ENCODE data around the gene ITPRIP.

The ITPRIP gene

GRCh38 chr10:104293011-104293410 lies 45.3 kb downstream of the ITPRIP start:
- no peak for TF ChIP-seq ESRRG (CRISPR knock-in tag; IDR thresholded peaks at IDR 0.05)
- TF ChIP-seq ZNF8 (CRISPR knock-in tag; IDR thresholded peaks at IDR 0.05) = no peak
- TF ChIP-seq ARNTL (CRISPR knock-in tag; IDR thresholded peaks at IDR 0.05; ENCODE audit: borderline replicate concordance, low read depth) = no peak
- TF ChIP-seq POU6F1 (CRISPR knock-in tag; IDR thresholded peaks at IDR 0.05; ENCODE audit: borderline replicate concordance, low read depth) = no peak
- TF ChIP-seq RARB (CRISPR knock-in tag; IDR thresholded peaks at IDR 0.05) = no peak
- TF ChIP-seq SNAI2 (CRISPR knock-in tag; IDR thresholded peaks at IDR 0.05) = no peak
- TF ChIP-seq CSDC2 (CRISPR knock-in tag; IDR thresholded peaks at IDR 0.05) = no peak
- TF ChIP-seq GLIS3 (CRISPR knock-in tag; IDR thresholded peaks at IDR 0.05) = no peak
- TF ChIP-seq CSRNP3 (CRISPR knock-in tag; IDR thresholded peaks at IDR 0.05) = no peak
- no peak for TF ChIP-seq ZNF565 (CRISPR knock-in tag; conservative IDR thresholded peaks at IDR 0.05; ENCODE audit: low read depth)
- no peak for TF ChIP-seq CREB5 (CRISPR knock-in tag; IDR thresholded peaks at IDR 0.05; ENCODE audit: low read depth)
- TF ChIP-seq PATZ1 (CRISPR knock-in tag; IDR thresholded peaks at IDR 0.05; ENCODE audit: borderline replicate concordance) = no peak
- ATAC-seq = no peak

GRCh38 chr10:104291439-104291951 lies 46.8 kb downstream of the ITPRIP start:
- TF ChIP-seq SNAI2 (CRISPR knock-in tag; IDR thresholded peaks at IDR 0.05) (no peak), ZFP30 (CRISPR knock-in tag; IDR thresholded peaks at IDR 0.05) (no peak), RARB (CRISPR knock-in tag; IDR thresholded peaks at IDR 0.05) (no peak), BACH2 (CRISPR knock-in tag; IDR thresholded peaks at IDR 0.05; ENCODE audit: borderline replicate concordance) (no peak), ZNF8 (CRISPR knock-in tag; IDR thresholded peaks at IDR 0.05) (no peak), ZC3H10 (CRISPR knock-in tag; IDR thresholded peaks at IDR 0.05) (no peak), GLIS3 (CRISPR knock-in tag; IDR thresholded peaks at IDR 0.05) (no peak), POU6F1 (CRISPR knock-in tag; IDR thresholded peaks at IDR 0.05; ENCODE audit: borderline replicate concordance, low read depth) (no peak), PPARA (CRISPR knock-in tag; IDR thresholded peaks at IDR 0.05; ENCODE audit: borderline replicate concordance) (no peak), ZNF565 (CRISPR knock-in tag; conservative IDR thresholded peaks at IDR 0.05; ENCODE audit: low read depth) (no peak), CSRNP3 (CRISPR knock-in tag; IDR thresholded peaks at IDR 0.05) (no peak), CSDC2 (CRISPR knock-in tag; IDR thresholded peaks at IDR 0.05) (no peak), TSHZ2 (CRISPR knock-in tag; IDR thresholded peaks at IDR 0.05) (no peak)
- peak; percentile 99 for ATAC-seq
